PFSK-1 (cell line): Measurements from ENCODE around the gene SORCS3.

Experiments used
- POLR2AphosphoS5 ChIP-seq: IDR thresholded peaks from 2 replicates; pipeline ENCODE4 v1.6.1; 2012; ENCODE audit warnings: low read depth, mild to moderate bottlenecking, control low read depth, low read length, moderate library complexity
- SIN3A ChIP-seq: IDR thresholded peaks from 2 replicates; pipeline ENCODE4 v1.6.1; 2012; ENCODE audit warnings: mild to moderate bottlenecking, low read length, moderate library complexity, borderline replicate concordance; ENCODE audit not compliant: insufficient read depth

- no peak for TF ChIP-seq POLR2AphosphoS5
- no peak for TF ChIP-seq SIN3A
Observed at GRCh38 chr10:104899779-104900178, 258.7 kb downstream of the SORCS3 start.
